HTERT RPE-1 (cell line): ENCODE measurements around the gene NDUFS7.

Source experiments
- in situ Hi-C: fragments of 300-500 bp; cut with MboI; formaldehyde crosslinking; loops from 4 replicates; pipeline ENCODE4 v1.14.3; 2020; ENCODE audit warnings: low sequenced_read_pairs

The NDUFS7 gene

GRCh38 chr19:1383312-1384084 lies at the start of gene NDUFS7:
Gene NDUFS7 (plus strand): TSS chr19:1383907. CDS start chr19:1383927, 20 bp downstream.
- in situ Hi-C loops, result no loop called here

GRCh38 chr19:1336079-1336684 lies 47.5 kb upstream of the NDUFS7 start:
- in situ Hi-C loops, result no loop called here

- in situ Hi-C loops, result no loop called here
Observed at GRCh38 chr19:1340681-1341469, 42.8 kb upstream of the NDUFS7 start.

GRCh38 chr19:1343041-1343440 lies 40.7 kb upstream of the NDUFS7 start:
- in situ Hi-C loops, result no loop called here

- in situ Hi-C loops, result no loop called here
Observed at GRCh38 chr19:1349211-1349610, 34.5 kb upstream of the NDUFS7 start.

GRCh38 chr19:1350867-1351266 lies 32.8 kb upstream of the NDUFS7 start:
- in situ Hi-C loops, result no loop called here

- in situ Hi-C loops, result no loop called here
Observed at GRCh38 chr19:1351381-1351851, 32.3 kb upstream of the NDUFS7 start.

GRCh38 chr19:1353144-1353543 lies 30.6 kb upstream of the NDUFS7 start:
- in situ Hi-C loops, result no loop called here

- in situ Hi-C loops, result no loop called here
Observed at GRCh38 chr19:1354970-1355567, 28.6 kb upstream of the NDUFS7 start.

- in situ Hi-C loops, result no loop called here
Observed at GRCh38 chr19:1355568-1356507, 27.9 kb upstream of the NDUFS7 start.

- in situ Hi-C loops, result no loop called here
Observed at GRCh38 chr19:1356508-1356865, 27.2 kb upstream of the NDUFS7 start.

GRCh38 chr19:1357531-1358109 lies 26.1 kb upstream of the NDUFS7 start:
- in situ Hi-C loops, result no loop called here

- in situ Hi-C loops, result no loop called here
Observed at GRCh38 chr19:1360126-1360817, 23.4 kb upstream of the NDUFS7 start.

- in situ Hi-C loops, result no loop called here
Observed at GRCh38 chr19:1360818-1361461, 22.8 kb upstream of the NDUFS7 start.

GRCh38 chr19:1361601-1362386 lies 21.9 kb upstream of the NDUFS7 start:
- in situ Hi-C loops, result no loop called here

GRCh38 chr19:1362387-1363257 lies 21.1 kb upstream of the NDUFS7 start:
- in situ Hi-C loops, result no loop called here

- in situ Hi-C loops, result no loop called here
Observed at GRCh38 chr19:1363599-1363998, 20.1 kb upstream of the NDUFS7 start.
